LNCaP clone FGC (cell line): ENCODE results near the gene SRPRB.

Experiments
- DNase-seq: peaks from one replicate; pipeline ENCODE4 v3.0.0-alpha.2; 2011; ENCODE audit warnings: low read depth
- H3K4me3 ChIP-seq: 2 replicates; pipeline ENCODE4 v1.5.1; 2011; ENCODE audit warnings: mild to moderate bottlenecking, low read depth, low read length, control low read depth
- TF ChIP-seq, protein P1 (sequence below): IDR thresholded peaks from 2 replicates; pipeline ENCODE4 v1.5.1; 2012; ENCODE audit warnings: mild to moderate bottlenecking; ENCODE audit not compliant: control insufficient read depth, insufficient read depth; ENCODE audit errors: extremely low read depth

SRPRB gene

GRCh38 chr3:133840767-133841166 is 35.2 kb downstream of the SRPRB start:
- H3K4me3 ChIP-seq = no peak overlapping the region
- TF ChIP-seq, protein P1, sequence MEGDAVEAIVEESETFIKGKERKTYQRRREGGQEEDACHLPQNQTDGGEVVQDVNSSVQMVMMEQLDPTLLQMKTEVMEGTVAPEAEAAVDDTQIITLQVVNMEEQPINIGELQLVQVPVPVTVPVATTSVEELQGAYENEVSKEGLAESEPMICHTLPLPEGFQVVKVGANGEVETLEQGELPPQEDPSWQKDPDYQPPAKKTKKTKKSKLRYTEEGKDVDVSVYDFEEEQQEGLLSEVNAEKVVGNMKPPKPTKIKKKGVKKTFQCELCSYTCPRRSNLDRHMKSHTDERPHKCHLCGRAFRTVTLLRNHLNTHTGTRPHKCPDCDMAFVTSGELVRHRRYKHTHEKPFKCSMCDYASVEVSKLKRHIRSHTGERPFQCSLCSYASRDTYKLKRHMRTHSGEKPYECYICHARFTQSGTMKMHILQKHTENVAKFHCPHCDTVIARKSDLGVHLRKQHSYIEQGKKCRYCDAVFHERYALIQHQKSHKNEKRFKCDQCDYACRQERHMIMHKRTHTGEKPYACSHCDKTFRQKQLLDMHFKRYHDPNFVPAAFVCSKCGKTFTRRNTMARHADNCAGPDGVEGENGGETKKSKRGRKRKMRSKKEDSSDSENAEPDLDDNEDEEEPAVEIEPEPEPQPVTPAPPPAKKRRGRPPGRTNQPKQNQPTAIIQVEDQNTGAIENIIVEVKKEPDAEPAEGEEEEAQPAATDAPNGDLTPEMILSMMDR = no peak

DNA sequence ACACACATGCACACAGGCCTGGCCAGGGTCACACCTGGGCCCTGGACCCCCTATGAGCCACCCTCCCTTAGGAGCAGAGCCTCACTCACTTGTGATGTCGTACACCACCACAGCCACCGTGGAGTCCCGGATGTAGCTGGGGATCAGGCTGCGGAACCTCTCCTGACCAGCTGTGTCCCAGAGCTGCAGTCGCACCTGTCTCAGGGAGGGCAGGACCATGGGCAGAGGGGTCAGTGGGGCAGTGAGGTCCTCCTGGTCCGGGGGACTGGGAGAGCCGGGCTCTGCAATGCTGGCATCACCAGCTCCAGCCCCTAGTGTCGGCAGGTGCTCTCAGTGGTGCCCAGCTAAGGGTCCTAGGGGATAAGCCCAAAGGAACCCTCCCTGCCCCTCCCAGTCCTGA is 35.6 kb downstream of the SRPRB start:
- TF ChIP-seq, protein P1 = no peak
- DNase-seq = no peak
- no peak overlapping the region for H3K4me3 ChIP-seq

More at GRCh38 chr3:133840767-133841166, 35.2 kb downstream of the SRPRB start:
- DNase-seq = no peak

GRCh38 chr3:133842158-133842557 is 36.5 kb downstream of the SRPRB start:
- TF ChIP-seq, protein P1 = no peak
- no peak overlapping the region for H3K4me3 ChIP-seq
- no peak for DNase-seq

DNA sequence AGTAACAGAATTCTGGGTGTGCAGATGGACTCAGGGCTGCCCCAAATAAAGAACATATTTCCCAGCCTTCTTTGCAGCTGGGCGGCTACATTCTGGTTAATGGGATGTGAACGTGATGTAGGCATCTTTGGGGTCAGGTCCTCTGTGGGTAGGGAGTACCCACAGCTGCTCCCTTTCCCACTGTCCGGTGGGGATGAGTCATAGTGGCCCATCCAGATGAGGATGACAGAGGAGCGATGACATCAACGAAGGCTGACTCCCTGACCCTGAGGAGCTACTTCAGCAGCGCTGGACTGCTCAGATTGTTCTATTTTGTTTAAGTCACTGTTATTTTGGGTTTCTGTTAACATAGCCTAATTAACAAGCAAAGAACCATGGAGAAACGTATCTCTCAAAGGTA is 38.0 kb downstream of the SRPRB start:
- TF ChIP-seq, protein P1 = no peak
- H3K4me3 ChIP-seq = no peak overlapping the region
- DNase-seq = no peak

DNA sequence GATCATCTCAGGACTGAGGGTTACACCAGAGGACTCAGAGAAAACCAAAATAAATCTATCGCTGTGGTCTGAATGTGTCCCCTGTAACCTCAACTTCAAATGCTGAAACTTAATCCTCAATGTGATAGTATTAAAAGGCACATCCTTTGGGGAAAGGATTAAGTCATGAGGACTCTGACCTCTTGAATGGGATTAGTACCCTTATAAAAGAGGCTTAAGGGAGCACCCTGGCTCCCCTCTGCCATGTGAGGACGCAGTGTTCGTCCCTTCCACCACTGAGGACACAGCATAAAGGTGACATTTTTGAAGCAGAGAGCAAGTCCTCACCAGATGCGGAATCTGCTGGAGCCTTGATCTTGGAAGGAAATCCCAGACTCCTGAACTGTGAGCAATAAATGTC is 39.5 kb downstream of the SRPRB start:
- H3K4me3 ChIP-seq = no peak overlapping the region
- DNase-seq = no peak
- TF ChIP-seq, protein P1 = no peak

- DNase-seq = no peak
- no peak overlapping the region for H3K4me3 ChIP-seq
- TF ChIP-seq, protein P1 = no peak
Observed at GRCh38 chr3:133849346-133849745, 43.7 kb downstream of the SRPRB start.

DNA sequence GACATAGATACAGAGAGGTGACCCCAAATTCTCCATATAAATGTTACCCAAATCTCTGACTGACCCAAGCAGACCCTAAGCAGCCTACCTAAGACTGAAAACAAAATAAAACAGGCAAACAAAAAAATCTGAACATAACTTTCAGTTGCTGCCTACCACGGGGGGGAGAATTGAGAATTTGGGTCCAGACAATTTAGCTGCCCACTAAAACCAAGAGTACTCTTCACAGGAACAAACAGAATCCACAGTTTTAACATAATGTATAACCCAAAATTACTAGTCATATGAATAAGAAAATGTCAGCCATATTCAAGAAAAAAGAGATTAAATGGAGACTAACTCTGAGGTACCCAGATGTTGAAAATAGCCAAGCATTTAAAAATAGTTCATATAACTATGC is 44.4 kb downstream of the SRPRB start:
- H3K4me3 ChIP-seq = no peak overlapping the region
- TF ChIP-seq, protein P1 = no peak
- DNase-seq = no peak
